TTC549 (cell line): ENCODE results near the gene PSMB7.

Source experiments
- FAIRE-seq: peaks from 2 replicates; lab custom pipeline; 2012; peaks lifted over from hg19 to GRCh38; lab: Jason Lieb, UNC

The PSMB7 gene

GRCh38 chr9:124415102-124415851, at the start of gene PSMB7:
PSMB7 (minus strand) TSS chr9:124415442; CDS start chr9:124415425, 17 bp downstream.
- peak; percentile 92 for FAIRE-seq

- no peak for FAIRE-seq
These were observed 47.5 kb upstream of the PSMB7 start for GRCh38 chr9:124462739-124463138.

GRCh38 chr9:124458441-124458840, 43.2 kb upstream of the PSMB7 start:
- no peak for FAIRE-seq

- FAIRE-seq: no peak
These were observed 42.7 kb upstream of the PSMB7 start for GRCh38 chr9:124457887-124458431.

- FAIRE-seq: no peak
These were observed 42.0 kb upstream of the PSMB7 start for GRCh38 chr9:124457079-124457886.

GRCh38 chr9:124456341-124457078, 41.3 kb upstream of the PSMB7 start:
- no peak for FAIRE-seq

DNA sequence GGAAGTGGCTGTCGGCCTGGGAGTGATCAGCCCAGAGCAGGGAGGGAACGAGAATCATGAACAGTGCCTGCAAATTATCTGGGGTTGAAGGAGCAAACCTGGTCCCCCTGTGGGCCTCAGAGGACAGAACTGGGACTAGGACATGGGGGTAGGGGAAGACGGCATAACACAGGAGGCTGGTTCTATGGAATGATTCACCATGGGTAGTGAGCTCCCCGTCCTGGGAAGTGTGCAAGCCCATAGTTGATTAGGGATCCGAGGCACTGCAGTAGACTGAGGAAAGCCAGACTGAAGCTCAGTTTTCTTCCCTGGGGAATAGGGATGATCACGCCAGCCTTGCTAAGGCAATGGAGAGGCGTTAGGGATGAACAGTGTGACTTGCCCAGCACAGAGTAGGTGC, 40.6 kb upstream of the PSMB7 start:
- FAIRE-seq: no peak

DNA sequence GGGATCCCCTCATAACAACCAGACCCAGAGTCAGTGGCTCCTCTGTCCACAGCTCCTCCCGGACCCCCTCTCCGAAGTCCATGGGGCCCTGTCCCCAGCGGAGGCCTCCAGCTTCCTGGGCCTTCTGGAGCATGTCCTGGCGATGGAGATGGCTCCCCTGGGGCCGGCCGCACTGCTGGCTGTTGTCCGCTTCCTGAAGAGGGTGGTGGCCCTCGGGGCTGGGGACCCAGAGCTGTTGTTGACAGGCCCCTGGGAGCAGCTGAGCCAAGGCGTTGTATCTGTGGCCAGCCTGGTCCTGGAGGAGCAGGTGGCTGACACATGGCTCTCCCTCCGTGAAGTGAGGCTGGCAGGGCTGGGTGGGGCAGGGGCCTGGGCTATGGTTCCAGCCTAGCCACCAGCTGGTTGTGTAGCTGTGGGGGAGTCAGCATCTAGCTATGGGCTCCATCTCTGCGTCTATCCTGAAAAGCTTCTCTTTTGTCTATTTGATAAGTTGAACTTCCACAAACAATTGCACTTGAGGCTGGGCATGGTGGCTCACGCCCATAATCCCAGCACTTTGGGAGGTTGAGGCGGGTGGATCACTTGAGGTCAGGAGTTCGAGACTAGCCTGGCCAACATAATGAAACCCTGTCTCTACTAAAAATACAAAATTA, 39.7 kb upstream of the PSMB7 start:
- FAIRE-seq: no peak

DNA sequence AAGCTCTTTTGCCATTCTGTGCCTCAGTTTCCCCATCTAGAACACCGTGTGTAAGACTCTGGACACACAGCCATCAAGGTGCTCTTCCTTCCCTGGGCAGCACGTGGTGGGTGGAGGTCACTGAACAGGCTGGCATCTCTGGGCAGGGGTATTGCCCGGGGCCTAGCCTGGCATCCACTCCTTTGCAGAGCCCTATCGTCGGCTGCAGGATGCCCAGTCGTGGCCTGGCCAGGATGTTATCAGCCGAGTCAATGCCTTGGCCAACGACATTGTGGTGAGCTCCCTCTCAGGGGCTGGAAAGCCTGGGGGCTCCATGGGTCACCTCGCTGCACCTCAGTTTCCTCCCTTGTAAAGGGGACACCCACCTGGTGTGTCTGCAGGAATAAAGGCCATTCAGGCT, 39.1 kb upstream of the PSMB7 start:
- no peak for FAIRE-seq

GRCh38 chr9:124453586-124454191, 38.4 kb upstream of the PSMB7 start:
- FAIRE-seq: no peak

DNA sequence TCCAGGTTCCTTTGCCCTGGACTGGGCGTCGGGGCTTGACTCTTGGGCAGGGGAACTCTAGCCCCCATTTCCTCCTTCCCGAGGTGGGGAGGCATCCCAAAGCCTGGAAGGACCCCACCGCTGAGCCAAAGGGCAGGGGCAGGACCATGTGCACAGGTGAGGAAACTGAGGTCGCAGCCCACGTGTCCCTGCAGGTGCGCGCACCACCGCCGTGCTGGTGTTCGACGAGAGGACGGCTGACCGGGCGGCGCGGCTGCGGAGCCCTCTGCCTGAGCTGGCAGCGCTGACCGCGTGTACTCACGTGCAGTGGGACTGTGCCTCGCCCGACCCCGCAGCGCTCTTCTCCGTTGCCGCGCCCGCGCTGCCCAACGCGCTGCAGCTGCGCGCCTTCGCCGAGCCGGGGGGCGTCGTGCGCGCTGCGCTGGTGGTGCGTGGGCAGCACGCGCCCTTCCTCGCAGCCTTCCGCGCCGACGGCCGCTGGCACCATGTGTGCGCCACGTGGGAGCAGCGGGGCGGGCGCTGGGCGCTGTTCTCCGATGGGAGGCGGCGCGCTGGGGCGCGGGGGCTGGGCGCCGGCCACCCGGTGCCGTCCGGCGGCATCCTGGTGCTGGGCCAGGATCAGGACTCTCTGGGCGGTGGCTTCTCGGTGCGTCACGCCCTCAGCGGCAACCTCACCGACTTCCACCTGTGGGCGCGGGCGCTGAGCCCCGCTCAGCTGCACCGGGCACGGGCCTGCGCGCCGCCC, 37.8 kb upstream of the PSMB7 start:
- FAIRE-seq: no peak

GRCh38 chr9:124452326-124452725, 37.1 kb upstream of the PSMB7 start:
- no peak for FAIRE-seq

GRCh38 chr9:124450931-124451661, 35.9 kb upstream of the PSMB7 start:
- no peak for FAIRE-seq

- no peak for FAIRE-seq
These were observed 35.1 kb upstream of the PSMB7 start, which contains the start of gene ADGRD2 for GRCh38 chr9:124450241-124450924. ADGRD2 (plus strand) TSS chr9:124450451; CDS start chr9:124451667, 1,216 bp downstream.

- no peak for FAIRE-seq
These were observed 34.3 kb upstream of the PSMB7 start for GRCh38 chr9:124449381-124450151.

GRCh38 chr9:124448019-124448418, 32.8 kb upstream of the PSMB7 start:
- FAIRE-seq: no peak

DNA sequence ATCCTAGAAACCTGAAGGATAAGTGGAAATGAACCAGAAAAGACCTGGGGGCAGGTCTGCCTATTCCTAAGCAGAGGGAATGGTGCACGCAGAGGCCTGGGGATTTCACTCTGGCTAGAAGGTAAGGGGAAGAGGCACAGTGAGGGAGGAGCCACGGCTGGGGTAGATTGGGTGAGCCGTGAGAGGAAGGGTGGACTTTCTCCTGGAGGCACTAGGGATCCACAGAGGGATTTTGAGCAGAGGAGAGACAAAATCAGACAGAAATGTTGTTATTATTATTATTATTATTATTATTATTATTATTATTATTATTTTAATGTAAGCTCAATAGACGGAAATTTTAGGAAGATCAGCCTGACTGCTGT, 32.0 kb upstream of the PSMB7 start:
- FAIRE-seq: no peak

DNA sequence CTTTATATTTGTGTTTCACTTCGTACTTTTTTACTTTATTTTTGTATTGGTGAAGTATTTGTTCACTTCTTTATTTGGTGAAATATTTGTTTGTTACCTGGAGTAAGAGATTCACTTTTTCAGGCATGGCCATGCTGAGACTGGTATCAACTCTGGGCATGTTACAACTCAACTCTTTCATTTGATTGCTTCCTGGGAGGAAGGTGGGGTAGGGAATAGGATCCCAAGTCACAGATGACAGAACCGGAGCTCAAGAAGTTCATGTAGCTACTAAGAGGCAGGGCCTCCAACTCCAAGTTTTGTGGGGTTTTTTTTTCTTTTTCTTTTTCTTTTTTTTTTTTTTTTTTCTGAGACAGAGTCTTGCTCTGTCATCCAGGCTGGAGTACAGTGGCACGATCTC, 28.9 kb upstream of the PSMB7 start:
- FAIRE-seq: no peak

- FAIRE-seq: no peak
These were observed 28.4 kb upstream of the PSMB7 start for GRCh38 chr9:124443625-124444024.
